ENCODE measurements around the gene C3. TPM values are rescaled to one million over a fixed set of nuclear protein-coding genes. Genes with fewer than 3 reads are reported as not detected.
A peak's percentile ranks its signal among the peaks of the same experiment; 100 is the strongest.

The C3 gene
- total RNA-seq, 3 donors from 2014 or later: 42.2 to 473 (median 261) TPM

- intact Hi-C loops (cut with DNase I, micrococcal nuclease): no loop called here
- H3K4me3 ChIP-seq: no peak overlapping the region
- H3K9me3 ChIP-seq: no peaks in the 10 kb centered on the region
- H3K36me3 ChIP-seq (ENCODE audit: low read depth): no peaks in the 10 kb centered on the region
- ATAC-seq (no peak), DNase-seq (peak in 1 of 3 donors; percentile 46)
- no peak for TF ChIP-seq CTCF (IDR thresholded peaks at IDR 0.05)
- peaks cover 21% of the 10 kb centered on the region for H3K4me1 ChIP-seq (ENCODE audit: low read depth)
These were observed 34.4 kb upstream of the C3 start for GRCh38 chr19:6754653-6755463.

GRCh38 chr19:6754136-6754535, 33.7 kb upstream of the C3 start:
- H3K4me3 ChIP-seq: no peak overlapping the region
- H3K9me3 ChIP-seq: no peaks in the 10 kb centered on the region
- peaks cover 21% of the 10 kb centered on the region for H3K4me1 ChIP-seq (ENCODE audit: low read depth)
- H3K36me3 ChIP-seq (ENCODE audit: low read depth): no peaks in the 10 kb centered on the region
- no peak for TF ChIP-seq CTCF (IDR thresholded peaks at IDR 0.05)
- intact Hi-C loops (cut with DNase I, micrococcal nuclease): no loop called here
- DNase-seq (peak in 2 of 3 donors; percentile 62 to 66), ATAC-seq (no peak)

GRCh38 chr19:6753178-6754031, 33.0 kb upstream of the C3 start:
- peaks cover 21% of the 10 kb centered on the region for H3K4me1 ChIP-seq (ENCODE audit: low read depth)
- no peak overlapping the region for H3K4me3 ChIP-seq
- ATAC-seq: peak; percentile 86
- DNase-seq: peak; percentile 93 to 95 (median 94)
- TF ChIP-seq CTCF (IDR thresholded peaks at IDR 0.05): peak; percentile 30
- no peaks in the 10 kb centered on the region for H3K9me3 ChIP-seq
- no peaks in the 10 kb centered on the region for H3K36me3 ChIP-seq (ENCODE audit: low read depth)
- intact Hi-C loops (cut with DNase I, micrococcal nuclease): no loop called here

GRCh38 chr19:6752256-6753177, 32.1 kb upstream of the C3 start:
- peak; percentile 76 for ATAC-seq

More at GRCh38 chr19:6752256-6753177, 32.1 kb upstream of the C3 start:
- no peak overlapping the region for H3K4me3 ChIP-seq
- intact Hi-C loops (cut with DNase I, micrococcal nuclease): no loop called here
- TF ChIP-seq CTCF (IDR thresholded peaks at IDR 0.05): no peak
- H3K4me1 ChIP-seq (ENCODE audit: low read depth): peaks cover 21% of the 10 kb centered on the region
- no peaks in the 10 kb centered on the region for H3K36me3 ChIP-seq (ENCODE audit: low read depth)
- DNase-seq: peak; percentile 85 to 89 (median 87)
- H3K9me3 ChIP-seq: no peaks in the 10 kb centered on the region
